NK-92 (cell line): ENCODE measurements around the gene PCDHGC5.

Experiments used
- DNase-seq: peaks from one replicate; lab custom pipeline; 2025; ENCODE audit not compliant: unreplicated experiment; lab: John Stamatoyannopoulos, UW

Gene PCDHGC5

DNA sequence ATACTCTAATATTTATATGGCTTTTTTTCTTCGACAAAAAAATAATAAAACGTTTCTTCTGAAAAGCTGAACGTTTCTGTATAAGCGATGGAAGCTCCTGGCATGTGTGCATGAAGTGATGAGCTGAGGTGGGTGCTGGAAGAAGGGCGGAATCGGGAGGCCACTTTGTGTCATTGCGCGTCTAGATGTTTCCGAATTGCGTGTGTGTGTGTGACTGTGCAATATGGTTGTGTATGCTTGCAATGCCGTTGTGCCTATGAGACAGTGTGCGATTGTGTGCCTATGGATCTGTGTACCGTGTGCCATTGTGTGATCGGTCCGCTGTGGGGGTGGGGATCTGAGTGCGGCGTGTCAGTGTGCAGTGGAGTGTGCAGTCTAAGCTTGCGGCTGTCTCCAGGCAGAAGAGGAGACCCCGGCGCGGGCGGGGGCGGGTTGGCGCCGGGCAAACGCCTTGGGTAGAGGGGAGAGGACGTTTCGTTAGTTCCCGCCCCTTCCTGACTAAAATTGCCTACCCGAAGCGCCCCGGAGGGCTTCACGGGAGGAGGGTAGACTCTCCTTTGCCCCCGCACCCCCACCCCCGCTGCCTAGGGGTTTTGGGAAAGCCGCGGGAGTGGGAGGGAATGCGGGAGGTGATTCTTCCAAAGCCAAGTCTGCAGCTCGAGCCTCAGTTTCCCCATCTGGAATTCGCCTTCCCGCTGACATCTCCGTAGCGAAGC lies 24.2 kb downstream of the PCDHGC5 start:
- DNase-seq = no peak

- DNase-seq = no peak
Measured at GRCh38 chr5:141513627-141514329, 24.9 kb downstream of the PCDHGC5 start.

GRCh38 chr5:141514330-141515133 lies 25.7 kb downstream of the PCDHGC5 start:
- no peak for DNase-seq

DNA sequence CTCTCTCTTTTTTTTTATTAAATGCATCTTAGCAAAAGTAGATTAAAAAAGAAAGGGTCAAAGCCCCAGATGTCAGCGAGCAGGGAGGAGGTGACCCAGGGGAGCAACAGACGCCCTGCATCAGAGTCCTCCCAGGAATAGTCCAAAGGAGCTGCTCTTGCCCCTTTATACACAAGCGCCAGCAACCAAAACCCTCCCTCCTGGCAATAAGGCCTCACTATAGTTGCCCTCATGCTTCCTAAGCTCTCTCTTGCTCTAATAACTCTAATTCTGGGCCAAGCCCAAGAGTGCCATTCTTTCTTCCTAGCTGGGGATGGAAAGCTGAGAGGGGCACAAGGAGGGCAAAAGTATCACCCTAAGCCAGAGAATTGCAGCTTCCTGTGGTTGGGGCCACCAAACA lies 26.3 kb downstream of the PCDHGC5 start:
- DNase-seq = no peak

- DNase-seq = no peak
Measured at GRCh38 chr5:141515946-141516671, 27.2 kb downstream of the PCDHGC5 start.

DNA sequence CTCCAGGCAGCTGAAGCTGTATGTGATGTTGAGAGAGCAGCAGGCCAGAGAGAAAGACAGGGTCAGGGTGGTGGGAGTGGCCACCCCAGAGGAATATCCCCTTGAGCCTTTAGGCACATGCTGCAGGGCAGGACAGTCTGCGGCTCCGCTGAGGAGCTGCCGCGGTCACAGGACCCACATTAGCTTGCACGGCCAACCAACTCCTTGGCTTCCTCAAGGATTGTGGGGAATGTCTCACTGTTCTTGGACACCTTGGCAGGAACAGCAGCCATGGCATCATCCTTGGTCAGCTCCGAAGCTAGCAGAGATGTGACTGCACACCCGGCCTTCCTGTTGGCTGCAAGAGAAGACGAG lies 27.8 kb downstream of the PCDHGC5 start:
- DNase-seq = no peak

- no peak for DNase-seq
Measured at GRCh38 chr5:141517312-141517711, 28.4 kb downstream of the PCDHGC5 start.

DNA sequence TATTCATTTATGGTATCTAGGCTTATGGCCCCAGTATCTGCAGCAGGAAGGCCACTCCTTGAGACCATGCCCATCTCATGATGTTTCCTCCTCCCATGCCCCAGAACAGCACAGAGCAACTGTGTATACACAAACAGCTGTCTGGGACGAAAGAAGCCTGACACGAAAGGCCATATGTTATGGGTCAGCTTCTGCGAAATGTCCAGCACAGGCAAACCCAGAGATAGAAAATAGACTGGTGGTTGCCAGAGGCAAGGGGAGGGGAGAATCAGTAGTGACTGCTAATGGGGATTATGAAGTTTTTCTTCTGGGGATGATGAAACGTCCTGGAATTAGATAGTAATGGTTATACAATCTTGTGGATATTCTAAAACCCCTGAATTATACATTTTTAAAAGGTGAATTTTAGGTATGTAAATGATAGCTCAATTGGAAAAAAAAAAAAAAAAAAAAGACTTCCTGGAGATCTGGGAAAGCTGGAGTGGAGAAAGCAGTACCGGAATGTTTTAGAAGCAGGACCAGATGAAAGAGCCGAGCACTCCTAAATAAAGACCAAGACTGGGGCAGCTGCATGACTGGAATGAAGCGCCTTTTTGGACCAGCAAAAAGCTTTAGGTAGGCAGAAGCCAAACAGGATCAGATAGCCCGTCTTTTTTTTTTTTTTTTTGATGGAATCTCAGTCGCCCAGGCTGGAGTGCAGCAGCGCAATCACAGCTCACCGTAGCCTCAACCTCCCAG lies 29.2 kb downstream of the PCDHGC5 start:
- DNase-seq = no peak

- DNase-seq = no peak
Measured at GRCh38 chr5:141518618-141519015, 29.7 kb downstream of the PCDHGC5 start.

DNA sequence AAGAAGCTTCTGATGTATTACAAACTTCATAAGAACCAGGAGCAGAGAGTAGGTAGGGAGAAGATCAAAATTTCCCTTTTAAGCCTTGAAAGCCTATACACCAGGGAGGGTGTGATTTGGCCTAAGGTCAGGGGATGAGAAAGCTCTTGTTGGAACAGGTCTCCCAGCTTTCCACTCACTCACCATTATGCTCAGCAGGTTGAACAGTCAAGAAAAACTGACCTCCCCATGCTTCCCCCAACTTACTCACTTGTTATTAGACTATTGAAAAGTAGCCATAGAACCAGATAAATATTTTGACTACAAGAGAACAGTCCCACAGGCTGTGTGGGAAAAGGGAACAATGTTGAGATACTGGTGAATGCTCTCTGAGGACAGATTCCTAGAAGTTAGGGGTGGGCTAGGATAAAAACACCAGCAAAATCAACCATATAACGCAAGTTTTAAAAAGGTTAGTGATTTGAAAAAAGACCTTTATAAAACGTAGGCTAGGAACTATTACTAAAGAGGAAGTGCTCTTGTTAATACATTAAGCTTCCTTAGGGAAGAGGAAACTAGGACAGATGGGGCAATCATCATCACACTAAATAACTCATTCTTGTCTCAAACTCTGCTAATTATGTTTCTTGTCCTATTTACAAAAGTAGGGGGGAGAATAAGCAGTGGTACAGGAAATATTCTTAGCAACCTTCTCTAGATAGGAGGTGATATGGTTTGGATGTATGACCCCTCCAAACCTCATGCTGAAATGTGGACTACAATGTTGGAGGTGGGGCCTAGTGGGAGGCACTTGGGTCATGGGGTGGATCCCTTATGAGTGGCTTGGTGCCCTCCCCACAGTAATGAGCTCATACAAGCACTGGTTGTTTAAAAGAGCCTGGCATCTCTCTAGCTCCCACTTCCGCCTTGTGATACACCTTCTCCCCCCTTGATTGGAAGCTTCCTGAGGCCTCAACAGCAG lies 31.0 kb downstream of the PCDHGC5 start:
- no peak for DNase-seq

- no peak for DNase-seq
Measured at GRCh38 chr5:141521244-141521781, 32.4 kb downstream of the PCDHGC5 start.

DNA sequence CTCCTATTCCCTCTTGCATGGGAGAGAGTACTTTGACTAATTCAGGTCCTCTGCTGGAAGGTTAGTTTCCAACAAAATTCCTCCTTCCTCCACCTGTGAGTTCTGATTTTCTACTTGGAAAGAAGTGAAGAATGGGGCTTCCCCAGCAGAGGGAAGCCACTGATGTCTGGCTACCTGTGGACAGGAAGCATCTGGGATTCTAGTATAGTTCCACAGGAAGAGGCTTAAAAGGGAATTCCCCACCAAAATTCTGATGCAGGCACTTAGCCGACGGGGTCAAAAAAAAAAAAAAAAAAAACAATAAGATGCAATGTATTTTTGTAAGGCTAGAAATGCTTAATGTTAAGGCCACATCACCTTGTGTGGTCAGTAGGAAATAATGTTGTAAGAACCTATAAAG lies 33.4 kb downstream of the PCDHGC5 start:
- no peak for DNase-seq

GRCh38 chr5:141523991-141524390 lies 35.1 kb downstream of the PCDHGC5 start:
- no peak for DNase-seq

GRCh38 chr5:141524604-141525597 lies 36.0 kb downstream of the PCDHGC5 start:
- no peak for DNase-seq

- DNase-seq = no peak
Measured at GRCh38 chr5:141525653-141526052, 36.8 kb downstream of the PCDHGC5 start.

GRCh38 chr5:141527426-141527825 lies 38.5 kb downstream of the PCDHGC5 start:
- no peak for DNase-seq

- no peak for DNase-seq
Measured at GRCh38 chr5:141528291-141528984, 39.6 kb downstream of the PCDHGC5 start.
